Activated CD4-positive, alpha-beta T cell treated with anti-CD3 and anti-CD28 coated beads, Interleukin-2, amount 10 ng/mL, durations not matched to agents 7 days and 5 days (primary cell): ENCODE results near the gene SOHLH1. TPM values are rescaled to one million over a fixed set of nuclear protein-coding genes. Genes with fewer than 3 reads are reported as not detected.

Experiments
- CTCF ChIA-PET: fragments of 350-600 bp; sonication (Branson Sonifier 250); formaldehyde crosslinking; loops from one replicate; lab custom pipeline; 2021; ENCODE audit warnings: antibody characterized with exemption; lab: Charles Lee
- POLR2A ChIA-PET: fragments of 350-600 bp; sonication (Branson Sonifier 250); formaldehyde crosslinking; loops from one replicate; lab custom pipeline; 2021; ENCODE audit warnings: antibody characterized with exemption; lab: Charles Lee
- DNase-seq: peaks from one replicate; pipeline ENCODE4 v3.0.0-alpha.2; 2020
- H3K27ac Mint-ChIP-seq: one replicate; pipeline ENCODE4 v1.8.0; 2021; ENCODE audit warnings: mild to moderate bottlenecking, moderate library complexity, mixed read lengths
- H3K27me3 Mint-ChIP-seq: one replicate; pipeline ENCODE4 v1.8.0; 2021; ENCODE audit warnings: mixed read lengths
- H3K36me3 Mint-ChIP-seq: one replicate; pipeline ENCODE4 v1.8.0; 2021; ENCODE audit warnings: low read depth, mixed read lengths
- H3K4me1 Mint-ChIP-seq: one replicate; pipeline ENCODE4 v1.8.0; 2021; ENCODE audit warnings: mixed read lengths
- H3K4me3 Mint-ChIP-seq: one replicate; pipeline ENCODE4 v1.8.0; 2021; ENCODE audit warnings: mild to moderate bottlenecking, moderate library complexity, mixed read lengths
- H3K9me3 Mint-ChIP-seq: one replicate; pipeline ENCODE4 v1.8.0; 2021; ENCODE audit warnings: mixed read lengths
- total RNA-seq, 2 experiments: library from RNA; stranded (reverse); gene quantifications; one replicate each; pipeline ENCODE4 v1.2.3, GENCODE V29; 2021

SOHLH1 gene
- total RNA-seq, 2 experiments from 2014 or later: not detected

DNA sequence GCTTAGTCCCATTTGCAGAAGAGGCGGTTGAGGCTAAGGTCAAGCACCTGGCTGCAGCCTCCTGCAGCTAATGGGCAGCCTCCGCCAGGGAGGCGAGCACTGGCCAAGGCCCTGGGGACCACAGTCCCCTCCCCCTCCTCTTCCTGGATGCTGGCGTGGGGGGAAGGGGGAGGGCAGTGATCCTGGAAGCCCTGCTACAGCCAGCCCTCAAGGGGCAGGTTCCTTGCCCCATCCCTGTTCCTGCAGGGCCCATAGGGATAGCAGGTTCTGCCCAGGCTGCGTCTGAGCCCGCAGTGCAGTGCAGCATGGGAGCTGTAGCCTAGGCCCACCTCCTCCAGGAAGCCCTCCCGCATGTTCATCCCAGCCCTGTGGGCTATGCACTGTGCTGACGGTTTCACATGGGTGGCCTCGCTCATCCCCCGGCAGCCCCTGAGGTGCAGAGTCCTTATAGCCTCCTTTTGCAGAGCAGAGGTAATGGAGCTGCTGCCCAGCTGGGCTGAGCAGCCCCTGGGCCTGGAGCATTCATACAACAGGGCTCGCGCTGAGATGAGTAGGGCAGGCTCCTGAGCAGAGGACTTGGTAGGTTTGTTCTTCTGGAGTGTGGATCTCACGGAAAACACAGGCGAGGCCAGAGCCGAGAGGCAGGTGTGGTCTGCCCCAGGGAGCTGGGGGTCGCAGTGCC is 38.7 kb upstream of the SOHLH1 start:
- ChIA-PET CTCF (no interaction called here), POLR2A (no interaction called here)
- Mint-ChIP-seq H3K36me3 (no peaks in the 10 kb centered on the region), H3K4me3 (no peak overlapping the region), H3K9me3 (peaks cover 2% of the 10 kb centered on the region), H3K27me3 (peaks cover 4% of the 10 kb centered on the region), H3K4me1 (no peaks in the 10 kb centered on the region), H3K27ac (no peak overlapping the region)
- DNase-seq: no peak

DNA sequence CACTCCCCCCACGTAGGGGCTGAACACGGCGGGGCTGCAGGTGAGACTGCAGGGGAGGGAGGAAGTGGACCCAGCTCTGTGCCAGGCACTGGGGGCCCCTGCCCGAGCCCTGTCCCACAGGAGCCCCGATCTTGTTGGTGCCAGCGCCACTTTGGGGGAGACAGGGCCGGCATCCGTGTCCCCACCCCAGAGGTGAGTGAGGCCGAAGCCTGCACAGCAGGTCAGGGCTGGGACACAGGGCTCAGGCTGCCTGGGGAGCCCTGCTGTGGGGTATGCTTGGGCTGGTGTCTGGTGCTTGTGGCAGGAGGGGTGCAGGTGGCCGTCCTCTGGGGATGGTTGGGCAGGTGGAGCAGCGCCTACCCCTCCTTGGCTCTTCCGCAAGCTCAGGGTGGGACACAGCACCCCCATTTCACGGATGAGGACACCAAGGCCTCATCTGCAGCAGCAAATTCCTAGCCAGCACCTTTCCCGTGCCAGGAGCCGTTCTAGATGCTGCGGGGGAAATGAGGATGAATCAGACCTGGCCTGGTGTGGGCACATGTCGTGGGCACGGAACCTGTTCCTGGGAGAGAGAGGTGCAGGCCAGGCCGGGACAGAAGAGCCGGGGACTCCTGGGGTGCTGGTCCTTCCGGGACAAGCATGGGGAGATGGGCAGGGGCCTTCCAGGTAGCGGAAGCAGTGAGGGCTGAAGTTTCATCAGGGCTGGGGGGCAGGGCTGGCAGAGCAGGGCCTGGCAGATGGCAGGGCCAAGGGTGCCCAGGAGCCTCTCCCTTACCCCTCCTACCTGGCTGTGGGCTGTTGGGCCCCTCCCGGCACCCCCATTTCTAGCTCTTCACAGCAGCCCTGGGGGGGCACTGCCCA is 37.9 kb upstream of the SOHLH1 start:
- Mint-ChIP-seq H3K4me3 (no peak overlapping the region), H3K27me3 (peaks cover 4% of the 10 kb centered on the region), H3K4me1 (no peaks in the 10 kb centered on the region), H3K27ac (no peak overlapping the region), H3K9me3 (peaks cover 7% of the 10 kb centered on the region), H3K36me3 (no peaks in the 10 kb centered on the region)
- ChIA-PET POLR2A (no interaction called here), CTCF (no interaction called here)
- no peak for DNase-seq

DNA sequence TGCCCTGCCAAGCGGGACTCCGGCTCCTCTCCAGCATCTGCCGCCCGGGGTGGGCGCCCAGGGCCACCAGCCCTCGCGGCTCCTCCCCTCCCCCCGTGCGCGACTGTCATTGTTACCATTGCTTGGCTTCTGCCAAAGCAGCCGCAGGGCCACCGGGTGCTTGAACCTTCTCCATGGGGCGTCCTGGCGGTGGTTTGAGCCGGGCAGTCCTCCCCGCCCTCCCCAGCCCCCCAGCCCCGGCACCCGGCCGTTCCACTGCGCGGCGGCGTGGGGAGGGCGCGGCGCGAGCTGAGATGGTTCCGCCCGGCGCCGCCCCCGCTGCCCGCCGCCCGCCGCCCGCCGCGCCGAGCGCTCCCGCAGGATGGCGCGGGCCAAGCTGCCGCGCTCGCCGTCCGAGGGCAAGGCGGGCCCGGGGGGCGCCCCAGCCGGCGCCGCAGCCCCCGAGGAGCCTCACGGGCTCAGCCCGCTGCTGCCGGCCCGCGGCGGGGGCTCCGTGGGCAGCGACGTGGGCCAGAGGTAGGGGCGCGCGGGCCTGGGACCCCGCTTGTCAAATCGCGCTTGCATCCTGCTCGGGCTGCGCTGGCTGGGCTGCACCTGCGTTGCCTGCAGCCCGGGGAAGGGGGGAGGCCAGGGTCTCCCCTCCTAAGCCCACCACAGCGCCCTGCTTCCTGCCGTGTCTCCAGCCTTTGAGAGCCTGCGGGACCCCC is 37.1 kb upstream of the SOHLH1 start:
- POLR2A ChIA-PET: no interaction called here
- no peak for DNase-seq
- Mint-ChIP-seq H3K36me3 (no peaks in the 10 kb centered on the region), H3K27ac (no peak overlapping the region), H3K9me3 (peaks cover 11% of the 10 kb centered on the region), H3K4me3 (no peak overlapping the region), H3K27me3 (peaks cover 4% of the 10 kb centered on the region), H3K4me1 (no peaks in the 10 kb centered on the region)
- CTCF ChIA-PET: no interaction called here

DNA sequence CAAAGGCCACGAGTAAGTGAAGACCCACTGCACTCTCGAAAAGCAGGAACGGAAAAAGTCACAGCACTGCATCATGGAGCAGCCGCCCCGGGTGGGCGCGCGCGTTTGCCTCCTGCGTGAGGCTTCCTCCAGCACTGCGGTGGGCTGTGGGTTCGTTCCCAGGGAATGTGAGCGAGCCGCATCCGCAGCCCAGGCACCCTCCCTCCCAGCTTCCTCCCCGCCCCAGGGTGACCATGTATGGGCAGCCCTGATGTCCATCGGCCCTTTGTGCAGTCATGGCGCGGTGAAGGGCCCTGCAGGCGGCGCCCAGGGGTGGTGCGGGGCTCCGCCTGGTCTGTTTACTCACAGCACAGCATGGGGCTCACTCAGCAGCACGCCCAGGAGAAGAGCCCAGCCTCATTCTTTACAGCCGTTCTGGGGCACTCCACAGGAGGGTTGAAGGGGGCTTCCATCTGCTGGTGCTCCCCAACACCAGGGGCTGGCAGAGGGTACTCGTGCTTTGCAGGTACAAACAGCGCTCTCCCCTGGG is 35.4 kb upstream of the SOHLH1 start:
- H3K27me3 Mint-ChIP-seq: peaks cover 4% of the 10 kb centered on the region
- H3K27ac Mint-ChIP-seq: no peak overlapping the region
- CTCF ChIA-PET: no interaction called here
- H3K36me3 Mint-ChIP-seq: no peaks in the 10 kb centered on the region
- no peak overlapping the region for H3K4me3 Mint-ChIP-seq
- H3K4me1 Mint-ChIP-seq: no peaks in the 10 kb centered on the region
- H3K9me3 Mint-ChIP-seq: peaks cover 17% of the 10 kb centered on the region
- POLR2A ChIA-PET: no interaction called here
- DNase-seq: no peak

DNA sequence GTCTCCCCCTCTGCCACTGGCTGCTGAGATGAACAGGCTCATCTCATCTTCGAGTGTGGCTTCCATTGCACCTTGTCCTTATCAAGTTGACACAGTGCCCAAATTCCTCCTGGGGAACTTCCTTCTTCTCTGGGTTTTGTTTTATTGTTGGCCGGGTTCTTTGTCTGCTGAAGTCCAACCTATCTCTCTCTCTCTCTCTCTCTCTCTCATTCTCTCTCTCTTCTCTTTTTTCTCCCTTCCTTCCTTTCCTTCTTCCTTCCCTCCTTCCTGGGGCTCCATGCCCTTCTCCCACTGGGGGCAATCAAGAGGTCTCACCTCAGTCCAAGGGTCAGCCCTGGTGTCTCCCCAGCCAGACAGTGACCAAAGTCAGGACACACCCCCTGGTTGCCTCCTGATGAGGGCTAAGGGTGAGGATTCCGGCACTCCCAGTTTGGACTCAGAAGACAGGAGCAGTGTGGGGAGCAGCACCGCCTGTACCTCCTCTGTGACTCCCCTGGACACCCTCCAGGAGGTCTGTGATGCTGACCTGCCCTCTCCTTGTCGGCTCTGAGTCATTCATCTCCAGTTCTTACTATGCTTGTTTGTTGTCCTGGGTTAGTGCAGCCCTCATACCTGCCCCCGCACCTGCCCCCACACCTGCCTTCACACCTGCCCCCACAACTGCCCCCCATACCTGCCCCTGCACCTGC is 33.4 kb upstream of the SOHLH1 start:
- ChIA-PET CTCF (no interaction called here), POLR2A (no interaction called here)
- H3K36me3 Mint-ChIP-seq: no peaks in the 10 kb centered on the region
- no peak overlapping the region for H3K27ac Mint-ChIP-seq
- peaks cover 17% of the 10 kb centered on the region for H3K9me3 Mint-ChIP-seq
- no peak overlapping the region for H3K4me3 Mint-ChIP-seq
- DNase-seq: no peak
- no peaks in the 10 kb centered on the region for H3K4me1 Mint-ChIP-seq
- peaks cover 4% of the 10 kb centered on the region for H3K27me3 Mint-ChIP-seq

DNA sequence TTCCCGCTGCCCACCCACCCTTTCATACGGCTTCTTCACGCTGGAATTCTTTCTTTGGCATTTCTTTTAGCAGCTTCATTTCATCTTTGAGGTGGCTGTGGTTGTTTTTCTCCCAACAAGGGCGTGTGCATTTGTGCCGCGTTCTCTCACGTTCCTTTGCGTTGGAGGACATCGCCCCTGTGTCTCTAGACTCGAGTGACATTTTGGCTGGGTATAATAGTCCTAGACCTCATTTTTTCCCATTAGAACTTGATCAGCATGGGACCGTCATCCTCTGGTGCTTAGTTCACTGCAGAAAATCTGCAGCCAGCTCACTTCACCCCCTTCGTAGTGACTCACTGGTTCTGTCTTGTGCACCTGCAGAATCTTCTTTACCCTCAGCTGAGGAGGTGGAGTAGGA is 32.2 kb upstream of the SOHLH1 start:
- Mint-ChIP-seq H3K36me3 (no peaks in the 10 kb centered on the region), H3K4me1 (no peaks in the 10 kb centered on the region), H3K27me3 (no peaks in the 10 kb centered on the region), H3K9me3 (peaks cover 17% of the 10 kb centered on the region), H3K27ac (no peak overlapping the region), H3K4me3 (no peak overlapping the region)
- POLR2A ChIA-PET: no interaction called here
- no peak for DNase-seq
- CTCF ChIA-PET: no interaction called here

DNA sequence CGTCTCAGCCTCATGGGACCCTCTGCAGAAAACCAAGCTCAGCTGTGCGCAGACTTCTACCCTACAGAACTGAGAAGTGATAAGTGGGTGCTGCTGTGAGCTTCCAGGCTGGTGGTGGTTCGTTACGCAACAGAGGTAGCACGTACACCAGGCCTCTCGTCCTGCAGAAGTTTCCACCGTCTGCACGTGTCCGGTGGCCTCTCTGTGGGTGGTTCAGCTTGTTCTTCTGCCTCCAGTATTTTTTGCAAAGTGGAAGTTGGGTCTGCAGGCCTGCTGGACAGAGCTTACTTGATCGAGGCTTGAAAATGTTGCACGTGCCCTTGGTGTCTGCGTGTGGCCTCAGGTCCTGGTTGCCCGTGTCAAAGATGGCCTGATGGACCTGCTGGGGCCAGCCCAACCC is 30.2 kb upstream of the SOHLH1 start:
- ChIA-PET CTCF (no interaction called here), POLR2A (no interaction called here)
- Mint-ChIP-seq H3K4me3 (no peak overlapping the region), H3K27me3 (no peaks in the 10 kb centered on the region), H3K27ac (no peak overlapping the region), H3K9me3 (peaks cover 17% of the 10 kb centered on the region), H3K36me3 (no peaks in the 10 kb centered on the region), H3K4me1 (no peaks in the 10 kb centered on the region)
- no peak for DNase-seq

DNA sequence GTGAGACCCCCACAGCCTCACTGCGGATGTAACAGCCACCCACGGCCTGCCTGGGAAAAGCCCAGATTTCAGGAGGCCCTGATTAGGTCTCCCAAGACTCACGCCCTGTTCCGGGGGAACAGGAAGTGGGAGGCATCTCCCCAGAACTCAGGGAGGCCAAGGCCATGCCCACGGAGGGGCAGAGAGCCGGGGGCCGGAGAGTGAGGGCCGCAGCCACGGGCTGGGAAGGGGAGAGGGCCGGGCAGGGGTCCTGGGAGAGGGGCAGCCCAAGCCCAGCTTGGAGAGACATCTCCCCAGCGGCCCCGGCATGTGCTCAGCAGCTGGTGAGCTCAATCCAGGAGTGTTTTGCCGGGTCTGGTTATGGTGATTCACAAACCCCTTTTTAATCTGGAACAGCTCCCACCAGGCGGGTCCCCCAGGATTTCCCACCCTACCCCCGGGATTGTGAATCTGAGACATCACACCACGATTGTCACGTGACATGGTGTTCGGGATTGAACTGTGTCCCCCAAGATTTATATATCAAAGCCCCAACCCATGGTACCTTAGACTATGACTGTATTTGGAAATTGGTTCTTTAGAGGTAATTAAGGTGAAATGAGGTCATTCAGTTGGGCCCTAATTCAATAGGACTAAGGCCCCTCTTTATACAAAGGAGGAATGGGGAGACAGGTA is 29.3 kb upstream of the SOHLH1 start:
- CTCF ChIA-PET: no interaction called here

DNA sequence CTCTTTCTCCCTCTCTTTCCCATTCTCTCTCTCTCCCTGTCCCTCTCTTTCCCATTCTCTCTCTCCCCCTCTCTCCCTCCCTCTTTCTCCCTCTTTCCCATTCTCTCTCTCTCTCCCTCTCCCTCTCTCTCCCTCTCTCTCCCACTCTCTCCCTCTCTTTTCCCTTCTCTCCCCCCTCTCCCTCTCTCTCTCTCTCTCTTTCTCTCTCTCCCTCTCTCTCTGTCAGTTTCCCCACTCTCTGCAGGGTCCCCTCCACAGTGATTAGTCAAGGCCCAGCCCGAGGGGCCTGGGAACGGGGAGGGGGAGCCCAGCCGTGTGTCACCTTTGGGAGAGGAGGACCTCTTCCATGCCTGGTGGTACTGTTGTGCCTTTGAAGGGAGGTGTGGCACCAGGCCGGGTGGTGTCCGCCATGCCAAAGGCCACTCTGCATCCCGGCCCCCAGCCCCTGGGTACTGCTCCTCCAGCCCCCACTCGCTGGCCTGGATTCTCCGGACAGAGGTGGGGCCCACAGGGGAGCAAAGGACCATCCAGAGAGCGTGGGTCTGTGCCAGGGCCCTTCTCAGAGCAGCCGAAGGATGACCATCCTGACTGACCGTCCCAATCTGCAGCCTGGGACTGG is 28.1 kb upstream of the SOHLH1 start:
- no peaks in the 10 kb centered on the region for H3K27me3 Mint-ChIP-seq
- POLR2A ChIA-PET: no interaction called here
- no peaks in the 10 kb centered on the region for H3K36me3 Mint-ChIP-seq
- H3K4me3 Mint-ChIP-seq: no peak overlapping the region
- peaks cover 11% of the 10 kb centered on the region for H3K9me3 Mint-ChIP-seq
- no peaks in the 10 kb centered on the region for H3K4me1 Mint-ChIP-seq
- no peak overlapping the region for H3K27ac Mint-ChIP-seq
- CTCF ChIA-PET: no interaction called here
- no peak for DNase-seq

More for the DNA sequence above, 29.3 kb upstream of the SOHLH1 start:
- Mint-ChIP-seq H3K4me3 (no peak overlapping the region), H3K27me3 (no peaks in the 10 kb centered on the region), H3K4me1 (no peaks in the 10 kb centered on the region), H3K9me3 (peaks cover 17% of the 10 kb centered on the region), H3K36me3 (no peaks in the 10 kb centered on the region), H3K27ac (no peak overlapping the region)
- DNase-seq: no peak
- POLR2A ChIA-PET: no interaction called here

DNA sequence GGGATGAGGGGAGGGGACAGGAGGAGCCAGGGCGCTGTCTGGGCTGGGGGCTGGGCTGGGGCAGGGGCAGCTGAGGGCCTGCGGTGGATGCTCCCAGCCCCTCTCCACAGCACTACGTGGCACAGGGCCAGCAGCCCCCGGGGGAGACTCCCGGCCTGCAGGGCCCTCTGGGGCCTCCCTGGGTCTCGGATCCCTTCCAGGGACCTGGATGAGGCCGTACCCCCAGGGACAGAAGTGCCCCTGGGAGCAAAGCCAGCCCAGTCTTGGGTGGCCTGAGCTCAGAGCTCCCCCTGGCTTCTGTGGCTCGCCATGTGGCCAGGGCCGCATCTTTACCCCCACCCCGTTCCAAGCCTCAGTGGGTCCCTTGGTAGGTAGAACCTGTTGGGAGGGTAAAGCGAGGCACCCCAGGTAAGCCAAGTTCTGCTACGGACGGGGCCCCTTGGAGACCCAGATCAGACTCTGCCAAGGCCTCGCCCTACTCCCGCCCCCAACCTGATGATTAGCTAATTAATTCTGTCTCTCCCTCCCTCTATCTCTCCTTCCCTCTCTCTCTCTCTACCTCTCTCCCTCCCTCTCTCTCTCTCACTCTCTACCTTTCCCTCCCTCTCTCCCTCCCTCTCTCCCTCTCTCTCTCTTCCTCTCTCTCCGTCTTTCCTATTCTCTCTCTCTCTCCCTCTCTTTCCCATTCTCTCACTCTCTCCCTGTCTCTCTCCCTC is 27.0 kb upstream of the SOHLH1 start:
- H3K27me3 Mint-ChIP-seq: no peaks in the 10 kb centered on the region
- no peaks in the 10 kb centered on the region for H3K4me1 Mint-ChIP-seq
- CTCF ChIA-PET: no interaction called here
- no peaks in the 10 kb centered on the region for H3K36me3 Mint-ChIP-seq
- H3K4me3 Mint-ChIP-seq: no peak overlapping the region
- H3K27ac Mint-ChIP-seq: no peak overlapping the region
- DNase-seq: no peak
- H3K9me3 Mint-ChIP-seq: peaks cover 5% of the 10 kb centered on the region
- POLR2A ChIA-PET: no interaction called here

DNA sequence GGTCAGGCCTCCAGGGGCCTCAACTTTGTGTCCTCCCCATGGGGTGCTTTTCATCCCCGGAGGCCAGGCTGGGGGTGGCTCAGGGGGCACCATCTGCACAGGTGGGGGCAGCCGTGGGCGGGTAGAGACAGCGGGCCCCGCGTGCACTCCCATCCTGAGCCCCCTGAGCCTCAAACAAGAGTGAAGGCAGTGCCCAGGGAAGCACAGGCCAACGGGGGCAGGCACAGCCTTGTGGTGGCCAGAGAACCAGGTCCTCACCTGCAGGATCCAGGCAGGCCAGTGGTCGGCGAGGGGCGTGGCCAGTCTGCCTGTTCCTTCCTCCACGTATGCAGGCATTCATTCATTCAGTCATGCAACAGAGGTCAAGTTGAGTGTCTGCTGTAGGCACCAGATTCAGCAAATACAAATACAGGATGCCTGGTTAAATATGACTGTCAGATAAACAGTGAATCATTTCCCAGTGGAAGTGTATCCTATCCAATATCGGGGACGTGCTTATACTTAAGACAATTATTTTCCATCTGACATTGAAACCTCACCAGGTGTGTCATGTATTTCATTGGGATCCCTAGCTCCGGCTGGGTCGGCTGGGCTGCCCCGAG is 25.0 kb upstream of the SOHLH1 start:
- no peak for DNase-seq
- Mint-ChIP-seq H3K27me3 (no peaks in the 10 kb centered on the region), H3K4me1 (no peaks in the 10 kb centered on the region), H3K36me3 (no peaks in the 10 kb centered on the region), H3K27ac (no peak overlapping the region), H3K9me3 (no peaks in the 10 kb centered on the region), H3K4me3 (no peak overlapping the region)
- CTCF ChIA-PET: interaction anchor here (0.6 kb wide), 1 partner anchor 378 kb away, joined by 3 read pairs; no protein-coding TSS in a partner anchor
- POLR2A ChIA-PET: no interaction called here
